Activated naive CD8-positive, alpha-beta T cell treated with anti-CD3 and anti-CD28 coated beads for 36 hours (primary cell): ENCODE results near the gene TRIM7. TPM values are rescaled to one million over a fixed set of nuclear protein-coding genes. Genes with fewer than 3 reads are reported as not detected.
"Not testable (repeated sequence)": the region's sequence is repeated elsewhere in the genome, so short reads cannot be mapped to it uniquely, and the experiment has no call there.

ENCODE experiments used
- DNase-seq: peaks from one replicate; pipeline ENCODE4 v3.0.0; 2021
- H3K27ac Mint-ChIP-seq: one replicate; pipeline ENCODE4 v1.8.0; 2022; ENCODE audit warnings: mild to moderate bottlenecking, moderate library complexity, mixed read lengths
- H3K27me3 Mint-ChIP-seq: one replicate; pipeline ENCODE4 v1.8.0; 2022; ENCODE audit warnings: mild to moderate bottlenecking, mixed read lengths
- H3K36me3 Mint-ChIP-seq: one replicate; pipeline ENCODE4 v1.8.0; 2021; ENCODE audit warnings: mild to moderate bottlenecking, mixed read lengths
- H3K4me1 Mint-ChIP-seq: one replicate; pipeline ENCODE4 v1.8.0; 2021; ENCODE audit warnings: mixed read lengths
- H3K4me3 Mint-ChIP-seq: one replicate; pipeline ENCODE4 v1.8.0; 2022; ENCODE audit warnings: mild to moderate bottlenecking, moderate library complexity, mixed read lengths
- H3K9me3 Mint-ChIP-seq: one replicate; pipeline ENCODE4 v1.8.0; 2022; ENCODE audit warnings: mixed read lengths
- total RNA-seq, 2 experiments: library from RNA; stranded (reverse); gene quantifications; one replicate each; pipeline ENCODE4 v1.2.3, GENCODE V29; 2021

Gene TRIM7
- total RNA-seq, 2 experiments from 2014 or later = 0.62 to 0.68 TPM

GRCh38 chr5:181149806-181150733 is 54.9 kb downstream of the TRIM7 start:
- H3K27me3 Mint-ChIP-seq = peaks cover 29% of the 10 kb centered on the region
- H3K27ac Mint-ChIP-seq = no peak overlapping the region
- no peak overlapping the region for H3K4me3 Mint-ChIP-seq
- peaks cover 4% of the 10 kb centered on the region for H3K4me1 Mint-ChIP-seq
- no peak for DNase-seq
- H3K36me3 Mint-ChIP-seq = no peaks in the 10 kb centered on the region
- H3K9me3 Mint-ChIP-seq = no peaks in the 10 kb centered on the region

- peaks cover 4% of the 10 kb centered on the region for H3K4me1 Mint-ChIP-seq
- peaks cover 32% of the 10 kb centered on the region for H3K27me3 Mint-ChIP-seq
- DNase-seq = no peak
- no peaks in the 10 kb centered on the region for H3K9me3 Mint-ChIP-seq
- H3K36me3 Mint-ChIP-seq = no peaks in the 10 kb centered on the region
- H3K4me3 Mint-ChIP-seq = no peak overlapping the region
- no peak overlapping the region for H3K27ac Mint-ChIP-seq
These were observed 55.6 kb downstream of the TRIM7 start for GRCh38 chr5:181149355-181149754.

GRCh38 chr5:181146927-181147636 is 57.9 kb downstream of the TRIM7 start, which contains the start of gene OR2V2:
OR2V2 (plus strand) TSS chr5:181147586; CDS start chr5:181154943, 7,357 bp downstream.
- H3K4me3 Mint-ChIP-seq, DNase-seq, H3K27ac Mint-ChIP-seq, H3K9me3 Mint-ChIP-seq, H3K36me3 Mint-ChIP-seq, H3K4me1 Mint-ChIP-seq: not testable (repeated sequence)
- H3K27me3 Mint-ChIP-seq = peaks cover 40% of the 10 kb centered on the region

DNA sequence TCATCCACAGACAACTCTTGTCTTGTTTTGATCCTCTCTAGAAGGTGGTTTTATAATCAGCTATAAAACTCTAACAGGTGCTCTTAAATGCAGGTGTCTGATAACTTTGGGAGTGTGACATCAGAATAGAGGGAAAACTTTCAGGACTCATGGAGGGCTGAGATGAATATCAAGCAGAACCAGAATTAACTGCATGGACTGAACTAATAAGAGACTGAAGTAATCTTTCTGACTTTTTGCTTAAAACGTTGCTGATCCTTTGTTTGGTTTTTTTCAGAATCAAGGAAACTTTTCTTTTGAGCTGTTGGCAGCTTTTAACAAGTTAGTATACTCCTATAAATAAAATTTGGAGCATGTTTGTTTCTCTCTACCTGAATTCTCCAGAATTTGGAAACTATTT is 59.9 kb downstream of the TRIM7 start:
- DNase-seq = no peak
- Mint-ChIP-seq H3K9me3 (no peaks in the 10 kb centered on the region), H3K4me1 (no peaks in the 10 kb centered on the region), H3K27ac (no peak overlapping the region), H3K36me3 (no peaks in the 10 kb centered on the region), H3K27me3 (peaks cover 57% of the 10 kb centered on the region), H3K4me3 (no peak overlapping the region)

Other genes with a start within 250 kb of the TRIM7 start
- not detected for gene BTNL3, start 216.3 kb downstream of the TRIM7 start, total RNA-seq
- under 1 TPM in 1 of 2 experiments, not detected in 1; 0.12 TPM for gene BTNL9, start 164.9 kb downstream of the TRIM7 start, total RNA-seq
- not detected for gene OR2V1, start 74.0 kb downstream of the TRIM7 start, total RNA-seq
- not detected for gene OR2V2, start 57.6 kb downstream of the TRIM7 start, total RNA-seq
- 10 to 100 TPM; 34.2 to 37.6 TPM for gene TRIM41, start 18.1 kb upstream of the TRIM7 start, total RNA-seq
- gene RACK1, start 38.7 kb upstream of the TRIM7 start, total RNA-seq = 1,000 to 10,000 TPM; 2,517 to 2,594 TPM
- 10 to 100 TPM in 1 of 2 experiments, 1 to 10 TPM in 1; 9.6 to 11.2 TPM for gene TRIM52, start 55.9 kb upstream of the TRIM7 start, total RNA-seq
- gene OR4F3, start 162.1 kb upstream of the TRIM7 start, total RNA-seq = not detected